Suprapubic skin (tissue), 4 donors: ENCODE results near the gene HRK.

Source experiments
- EP300 ChIP-seq: sonication (generic); formaldehyde crosslinking; IDR thresholded peaks from one replicate; pipeline ENCODE4 v1.6.1; 2017; ENCODE audit warnings: antibody characterized with exemption
- POLR2A ChIP-seq, 2 donors: fragments of 450-650 bp; IDR thresholded peaks; one replicate each; pipeline ENCODE4 v1.6.1; 2017; ENCODE audit warnings: antibody characterized with exemption in 2 of 2, mild to moderate bottlenecking in 2 of 2, moderate library complexity in 2 of 2
- POLR2AphosphoS5 ChIP-seq, 3 donors: sonication (generic); formaldehyde crosslinking; IDR thresholded peaks; one replicate each; pipeline ENCODE4 v1.6.1; 2017; ENCODE audit warnings: antibody characterized with exemption in 3 of 3
- TF ChIP-seq, protein P1 (sequence below), 2 donors: fragments of 200-600 bp in 1 of 2; fragments of 450-650 bp in 1 of 2; sonication (generic) in 1 of 2; IDR thresholded peaks; one replicate each; pipeline ENCODE4 v1.5.1; 2016 to 2019; ENCODE audit warnings: antibody characterized with exemption in 2 of 2, mild to moderate bottlenecking in 1 of 2, moderate library complexity in 1 of 2

DNA sequence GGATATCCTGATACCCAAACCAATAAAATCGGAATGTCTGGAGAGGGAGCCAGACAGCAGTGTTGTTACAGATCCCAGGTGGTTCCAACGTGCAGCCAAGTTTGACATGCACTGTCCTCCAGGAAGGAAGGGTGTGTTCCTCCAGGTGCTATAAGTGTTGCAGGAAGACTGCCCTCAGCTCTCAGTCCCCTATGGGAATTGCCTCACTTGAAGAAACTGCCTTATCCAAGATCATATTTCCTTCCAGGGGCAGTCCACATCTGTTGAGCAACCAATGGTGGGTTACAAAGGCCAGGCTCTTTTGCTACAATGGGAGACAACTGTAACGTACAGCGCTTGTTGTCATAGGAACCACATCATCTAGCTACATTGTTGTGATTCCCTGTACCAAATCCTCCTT is 16.2 kb upstream of the HRK start:
- TF ChIP-seq, protein P1, sequence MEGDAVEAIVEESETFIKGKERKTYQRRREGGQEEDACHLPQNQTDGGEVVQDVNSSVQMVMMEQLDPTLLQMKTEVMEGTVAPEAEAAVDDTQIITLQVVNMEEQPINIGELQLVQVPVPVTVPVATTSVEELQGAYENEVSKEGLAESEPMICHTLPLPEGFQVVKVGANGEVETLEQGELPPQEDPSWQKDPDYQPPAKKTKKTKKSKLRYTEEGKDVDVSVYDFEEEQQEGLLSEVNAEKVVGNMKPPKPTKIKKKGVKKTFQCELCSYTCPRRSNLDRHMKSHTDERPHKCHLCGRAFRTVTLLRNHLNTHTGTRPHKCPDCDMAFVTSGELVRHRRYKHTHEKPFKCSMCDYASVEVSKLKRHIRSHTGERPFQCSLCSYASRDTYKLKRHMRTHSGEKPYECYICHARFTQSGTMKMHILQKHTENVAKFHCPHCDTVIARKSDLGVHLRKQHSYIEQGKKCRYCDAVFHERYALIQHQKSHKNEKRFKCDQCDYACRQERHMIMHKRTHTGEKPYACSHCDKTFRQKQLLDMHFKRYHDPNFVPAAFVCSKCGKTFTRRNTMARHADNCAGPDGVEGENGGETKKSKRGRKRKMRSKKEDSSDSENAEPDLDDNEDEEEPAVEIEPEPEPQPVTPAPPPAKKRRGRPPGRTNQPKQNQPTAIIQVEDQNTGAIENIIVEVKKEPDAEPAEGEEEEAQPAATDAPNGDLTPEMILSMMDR (IDR thresholded peaks at IDR 0.05), result no peak
- TF ChIP-seq EP300 (no peak), POLR2AphosphoS5 (IDR thresholded peaks at IDR 0.05) (no peak), POLR2A (IDR thresholded peaks at IDR 0.05) (no peak)
